ENCODE data around the gene ZFP1. TPM values are rescaled to one million over a fixed set of nuclear protein-coding genes. Genes with fewer than 3 reads are reported as not detected.

The ZFP1 gene
- total and polyA plus RNA-seq, 9 of the 15 experiments (the other 6 are each of a cell fraction or from before 2014, with no cell fraction given), result 2.6 to 14.7 (median 11.6) TPM

GRCh38 chr16:75188832-75189477, 40.6 kb downstream of the ZFP1 start (continued):
- TF ChIP-seq ELF2 (CRISPR knock-in tag; IDR thresholded peaks at IDR 0.05), result no peak

GRCh38 chr16:75189638-75190245, 41.4 kb downstream of the ZFP1 start:
- no peak for FAIRE-seq

More at GRCh38 chr16:75189638-75190245, 41.4 kb downstream of the ZFP1 start:
- no peaks in the 10 kb centered on the region; a peak in 1 of 5 replicates for H3K4me1 ChIP-seq (replicated peaks in 1 of 2; ENCODE audit: control insufficient read depth in 2 of 2, insufficient read depth in 2 of 2, low read length in 2 of 2)
- H2AFZ ChIP-seq (ENCODE audit: low read depth, low read length), result no peak overlapping the region
- no peaks in the 10 kb centered on the region for H3K79me2 ChIP-seq (ENCODE audit: control insufficient read depth, insufficient read depth, low read length)
- in situ Hi-C loops (cut with MboI) (no loop called here), intact Hi-C loops (cut with micrococcal nuclease) (no loop called here)
- no peak for DNase-seq (ENCODE audit: extremely low read depth in 1 of 4, low spot score in 3 of 4)
- no TSS peak for BruUV-seq (replicated peaks)
- no peak overlapping the region for H3K4me2 ChIP-seq (ENCODE audit: insufficient read depth, low read length)
- H3K27ac ChIP-seq (ENCODE audit: extremely low read depth, low read depth, low read length), result no peak overlapping the region
- H3K9me1 ChIP-seq (ENCODE audit: control insufficient read depth, insufficient read depth, low read length), result no peaks in the 10 kb centered on the region
- H3K36me3 ChIP-seq (ENCODE audit: control insufficient read depth, insufficient read depth, low read length), result no peaks in the 10 kb centered on the region
- TF ChIP-seq RCOR1 (IDR thresholded peaks at IDR 0.05; ENCODE audit: borderline replicate concordance in 1 of 2, low read depth in 2 of 2, low read length in 2 of 2), result no peak
- TF ChIP-seq ATF2 (CRISPR knock-in tag; IDR thresholded peaks at IDR 0.05), result no peak
- TF ChIP-seq ZNF318 (IDR thresholded peaks at IDR 0.05; ENCODE audit: borderline replicate concordance in 1 of 2, low read depth in 1 of 2), result no peak
- no peak for TF ChIP-seq PRMT5 (CRISPR knock-in tag; IDR thresholded peaks at IDR 0.05)
- TF ChIP-seq MCM2 (IDR thresholded peaks at IDR 0.05; ENCODE audit: low read depth), result no peak
- ChIA-PET CTCF (ENCODE audit: low intra/inter-chr PET ratio) (no interaction called here), POLR2A (interaction anchor here (0.6 to 0.7 kb wide), 2 partner anchors 21 to 56 kb away, joined by 3 read pairs; no protein-coding TSS in a partner anchor)
- H3K9ac ChIP-seq (ENCODE audit: insufficient read depth in 1 of 2, low read depth in 2 of 2, low read length in 2 of 2), result no peak overlapping the region
- no peak overlapping the region for H3K4me3 ChIP-seq
- peaks cover 34 to 45% of the 10 kb centered on the region in 2 experiments; a peak in 4 of 5 replicates for H3K27me3 ChIP-seq (ENCODE audit: control insufficient read depth in 2 of 2, insufficient read depth in 2 of 2, low read length in 2 of 2)
- no peaks in the 10 kb centered on the region for H4K20me1 ChIP-seq (replicated peaks; ENCODE audit: control insufficient read depth, insufficient read depth, low read length)
- 2% methylated on average over 8 of the region's 8 CpGs for WGBS (ENCODE audit: insufficient coverage, low coverage, missing lambda C conversion rate)
- ATAC-seq, result no peak
- no peaks in the 10 kb centered on the region for H3K9me3 ChIP-seq (replicated peaks; ENCODE audit: control insufficient read depth, insufficient read depth, low read depth, low read length)

All from K562 (cell line).